ENCODE data around the gene FAM187B.

DNA sequence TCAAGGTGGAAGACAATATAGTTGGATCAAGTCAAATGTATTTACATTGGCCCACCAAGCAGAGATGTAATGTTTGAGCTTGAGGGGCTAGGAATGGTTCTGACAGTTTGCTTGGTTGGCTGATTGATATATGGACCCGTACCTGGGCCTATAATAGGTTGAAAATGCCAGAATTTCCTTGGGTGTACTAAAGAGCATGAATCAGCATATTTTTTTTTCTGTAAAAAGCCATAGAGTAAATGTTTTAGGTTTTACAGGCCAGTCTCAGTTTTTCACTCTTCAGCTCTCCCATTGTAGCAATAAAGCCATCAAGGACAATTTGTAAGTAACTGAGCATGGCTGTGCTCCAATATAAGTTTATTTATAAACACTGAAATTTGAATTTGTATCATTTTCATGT lies 47.2 kb downstream of the FAM187B start:
- TF ChIP-seq RAD21 (IDR thresholded peaks at IDR 0.05) (no peak), EGR1 (IDR thresholded peaks at IDR 0.05; ENCODE audit: low read depth in 2 of 2) (no peak), REST (IDR thresholded peaks at IDR 0.05) (no peak), CTCF (IDR thresholded peaks at IDR 0.05; ENCODE audit: low read depth, low read length, missing input control) (no peak), TAF1 (conservative IDR thresholded peaks at IDR 0.05) (no peak), ATF3 (IDR thresholded peaks at IDR 0.05) (no peak), ZBTB33 (IDR thresholded peaks at IDR 0.05) (no peak)
- TF ChIP-seq, protein P1, sequence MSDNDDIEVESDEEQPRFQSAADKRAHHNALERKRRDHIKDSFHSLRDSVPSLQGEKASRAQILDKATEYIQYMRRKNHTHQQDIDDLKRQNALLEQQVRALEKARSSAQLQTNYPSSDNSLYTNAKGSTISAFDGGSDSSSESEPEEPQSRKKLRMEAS (IDR thresholded peaks at IDR 0.05): no peak

All from liver (tissue), 3 donors.